Stimulated activated CD8-positive, alpha-beta memory T cell treated with anti-CD3 and anti-CD28 coated beads, Interleukin-4, amount 100 ng/mL, for 1 hour (primary cell): ENCODE measurements around the gene ARHGAP8.
"Not testable (repeated sequence)": the region's sequence is repeated elsewhere in the genome, so short reads cannot be mapped to it uniquely, and the experiment has no call there.

ENCODE experiments used
- DNase-seq, 2 donors: peaks; one replicate each; pipeline ENCODE4 v3.0.0-alpha.2; 2020; ENCODE audit warnings: low read depth in 2 of 2, low spot score in 1 of 2

The ARHGAP8 gene

DNA sequence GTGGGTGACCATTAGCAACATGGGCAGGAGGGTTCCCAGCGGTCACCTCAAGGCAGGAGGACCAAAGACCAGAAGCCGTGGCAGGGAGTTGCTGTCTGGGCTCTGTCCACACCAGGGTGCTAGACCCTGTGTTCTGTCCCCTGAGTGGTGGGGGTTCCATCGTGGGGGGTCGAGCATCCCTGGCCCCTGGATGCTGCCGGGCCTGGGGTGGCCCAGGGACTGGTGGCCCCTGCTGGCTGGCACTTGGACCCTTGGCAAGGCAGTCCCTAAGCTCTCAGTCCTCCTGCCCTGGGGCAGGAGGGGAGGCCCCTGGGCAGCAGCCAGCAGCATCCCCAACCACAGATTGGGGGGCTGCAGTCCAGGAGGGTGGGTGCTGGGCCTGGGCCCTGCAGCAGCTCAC is 13.4 kb upstream of the ARHGAP8 start:
- no peak for DNase-seq

DNA sequence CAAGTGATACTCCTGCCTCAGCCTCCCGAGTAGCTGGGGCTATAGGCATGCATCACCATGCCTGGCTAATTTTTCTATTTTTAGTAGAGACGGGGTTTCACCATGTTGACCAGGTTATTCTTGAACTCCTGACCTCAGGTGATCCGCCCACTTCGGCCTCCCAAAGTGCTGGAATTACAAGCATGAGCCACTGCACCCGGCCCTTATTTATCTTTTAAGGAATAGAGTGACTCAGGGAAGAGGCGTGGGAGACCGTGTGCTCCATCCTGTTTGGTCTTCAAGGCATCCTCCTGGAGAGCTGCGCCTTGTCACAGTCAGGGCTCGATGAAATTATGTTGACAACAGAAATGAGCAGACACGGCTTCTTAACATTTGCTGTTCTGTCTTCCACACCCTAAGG is 12.7 kb upstream of the ARHGAP8 start:
- not testable (repeated sequence) for DNase-seq

DNA sequence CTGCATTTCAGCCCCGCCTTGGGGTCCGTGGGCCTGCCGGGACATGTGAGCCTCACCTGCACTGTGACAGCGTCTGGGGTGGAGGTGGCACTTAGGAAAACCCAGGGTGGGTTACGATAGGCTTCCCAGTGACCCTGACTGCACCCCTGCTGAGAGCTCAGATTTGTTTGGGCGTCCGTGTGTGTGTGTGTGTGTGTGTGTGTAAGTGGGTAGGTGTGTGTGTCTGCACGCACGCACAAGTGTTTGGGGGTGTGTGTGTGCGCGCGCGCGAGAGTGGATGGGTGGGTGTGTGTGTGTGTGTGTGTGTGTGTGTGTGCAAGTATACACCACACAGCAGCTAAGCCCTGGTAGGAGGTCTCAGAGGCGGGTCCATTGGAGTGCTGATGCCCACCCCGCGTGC is 12.1 kb upstream of the ARHGAP8 start:
- DNase-seq, result no peak

DNA sequence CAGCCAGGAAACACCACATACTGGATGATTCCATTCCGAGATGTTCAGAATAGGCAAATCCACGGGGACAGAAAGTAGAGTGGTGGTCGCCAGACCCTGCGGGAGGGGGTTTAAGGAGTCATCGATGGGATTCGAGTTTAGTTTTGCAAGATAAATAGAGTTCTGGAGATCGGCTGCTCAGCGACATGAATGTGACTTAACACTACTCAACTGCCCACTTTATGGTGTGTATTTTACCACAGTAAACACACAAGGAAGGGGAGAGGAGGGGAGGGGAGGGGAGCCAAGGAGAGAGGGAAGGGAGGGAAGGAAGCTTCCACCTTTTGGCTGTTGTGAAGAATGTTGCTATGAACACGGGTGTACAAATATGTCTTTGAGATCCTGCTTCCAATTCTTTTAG is 10.4 kb upstream of the ARHGAP8 start:
- DNase-seq, result no peak

DNA sequence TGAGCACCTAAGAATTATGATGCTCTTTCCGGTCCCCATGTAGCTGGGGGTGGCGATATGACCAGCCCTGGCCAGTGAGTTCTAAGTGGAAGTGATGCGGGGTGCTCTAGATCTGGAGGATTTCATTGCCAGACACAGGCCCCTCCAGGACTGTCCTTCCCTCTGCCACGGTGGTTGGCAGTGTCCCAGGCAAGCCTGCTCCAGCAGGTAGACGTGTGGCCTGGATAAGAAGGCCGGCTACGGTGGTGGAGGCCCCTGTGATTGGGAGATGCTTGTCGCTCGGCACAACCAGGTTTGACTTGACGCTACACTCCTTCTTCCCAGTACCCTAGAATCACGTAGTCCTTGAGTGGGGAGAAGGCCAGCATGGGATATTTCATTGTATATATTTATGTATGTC is 9.1 kb upstream of the ARHGAP8 start:
- no peak for DNase-seq

DNA sequence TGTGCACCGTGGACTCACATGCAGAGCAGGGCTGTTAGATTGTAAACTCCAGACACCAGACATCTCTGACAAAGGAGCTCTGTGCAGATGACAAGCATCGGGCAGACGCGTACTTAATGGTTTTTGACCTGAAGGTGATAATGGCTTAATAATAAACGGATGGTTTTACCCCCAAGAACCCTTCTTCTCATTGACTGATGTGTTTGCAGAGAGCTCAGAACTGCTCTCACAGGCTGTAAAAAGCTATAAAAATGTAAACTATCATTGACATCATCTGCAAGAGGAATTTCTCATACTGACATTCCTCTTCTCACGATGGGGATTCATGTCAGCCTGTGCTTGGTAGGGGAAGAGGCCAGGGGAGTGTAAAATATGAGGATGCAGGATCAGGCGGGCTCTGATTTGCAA is 8.6 kb upstream of the ARHGAP8 start:
- no peak for DNase-seq

DNA sequence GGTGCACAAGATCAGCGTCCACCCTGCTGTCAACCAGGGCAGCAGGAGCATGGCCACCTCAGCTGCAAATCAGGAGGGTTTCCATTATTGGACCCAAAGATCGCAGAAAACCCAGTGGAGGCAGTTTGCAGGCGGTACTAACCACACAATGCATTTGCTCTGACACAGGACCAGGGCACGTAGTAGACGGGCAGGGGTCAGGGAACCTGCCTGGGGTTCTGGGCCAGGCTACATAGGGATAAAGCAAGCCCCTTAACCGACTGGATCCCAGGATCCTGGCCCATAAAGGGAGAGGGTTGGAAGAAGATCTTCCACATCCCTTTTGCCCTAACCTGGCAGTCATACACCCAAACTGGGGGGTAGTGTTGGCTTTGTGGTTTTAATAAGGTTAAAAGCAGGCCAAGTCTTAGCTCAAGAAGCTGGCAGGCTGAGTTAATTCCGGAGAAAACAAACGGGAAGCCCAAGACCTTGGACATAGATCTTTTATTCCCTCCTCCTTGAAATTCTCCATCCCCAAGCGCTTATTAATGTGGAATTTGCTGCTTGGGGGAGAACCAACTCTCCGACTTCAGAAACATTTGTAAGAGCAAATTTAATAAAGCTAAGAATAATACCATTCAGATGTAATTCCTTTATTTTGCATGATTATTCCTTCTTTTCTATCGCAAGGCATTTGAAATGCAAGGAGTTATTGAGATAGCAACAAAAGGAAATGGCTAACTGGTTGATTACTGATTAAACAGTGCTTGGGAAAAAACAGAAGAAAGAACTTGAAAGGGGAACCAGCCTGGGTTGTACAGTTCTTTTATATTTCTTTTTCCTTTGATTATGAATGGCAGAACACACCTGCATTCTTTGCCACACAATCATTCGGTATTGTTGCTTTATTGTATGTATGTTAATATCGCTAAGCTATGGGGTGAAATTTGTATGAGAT is 6.3 kb upstream of the ARHGAP8 start:
- no peak for DNase-seq

DNA sequence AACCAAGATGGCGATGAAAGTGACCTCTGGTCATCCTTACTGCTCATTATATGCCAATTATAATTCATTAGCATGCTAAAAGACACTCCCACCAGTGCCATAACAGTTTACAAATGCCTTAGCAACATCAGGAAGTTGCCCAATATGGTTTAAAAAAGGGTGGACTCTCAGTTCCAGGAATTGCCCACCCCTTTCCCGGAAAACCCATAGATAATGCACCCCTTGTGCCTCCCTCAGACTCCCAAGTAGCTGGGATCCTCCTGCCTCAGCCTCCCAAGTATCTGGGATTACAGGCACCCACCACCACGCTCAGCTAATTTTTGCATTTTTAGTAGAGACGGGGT is 4.6 kb upstream of the ARHGAP8 start:
- not testable (repeated sequence) for DNase-seq

DNA sequence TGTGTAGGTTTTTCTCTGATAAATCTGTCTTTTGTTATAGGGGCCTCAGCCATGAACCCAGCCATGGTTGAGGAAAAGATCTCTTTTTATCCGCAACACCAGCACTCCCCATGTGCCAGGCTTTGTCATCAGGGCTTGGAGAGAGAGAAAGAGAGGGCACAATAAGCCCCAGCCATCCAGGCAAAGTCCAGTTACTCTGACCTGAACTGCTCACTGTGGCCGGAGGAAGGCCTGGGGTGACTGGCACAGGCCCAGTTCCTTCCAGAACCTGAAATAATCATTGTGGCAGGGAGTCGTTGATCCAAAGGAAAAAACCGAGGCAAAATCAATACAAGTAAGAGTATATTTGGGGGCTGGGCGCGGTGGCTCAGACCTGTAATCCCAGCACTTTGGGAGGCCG is 3.9 kb upstream of the ARHGAP8 start:
- DNase-seq, result no peak

DNA sequence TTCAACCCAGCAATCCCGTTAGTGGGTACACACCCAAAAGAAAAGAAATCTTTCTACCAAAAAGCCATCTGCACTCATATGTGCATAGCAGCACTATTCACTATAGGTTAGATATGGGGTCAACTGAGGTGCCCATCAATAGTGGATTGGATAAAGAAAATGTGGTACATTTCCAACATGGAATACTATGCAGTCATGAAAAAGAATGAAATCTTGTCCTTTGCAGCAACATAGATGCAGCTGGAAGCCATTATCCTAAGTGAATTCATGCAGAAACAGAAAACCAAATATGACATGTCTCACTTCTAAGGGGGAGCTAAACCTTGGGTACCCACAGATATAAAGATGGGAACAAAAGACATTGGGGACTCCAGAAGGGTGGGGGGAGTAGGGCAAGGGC is 1.9 kb upstream of the ARHGAP8 start:
- DNase-seq, result no peak

DNA sequence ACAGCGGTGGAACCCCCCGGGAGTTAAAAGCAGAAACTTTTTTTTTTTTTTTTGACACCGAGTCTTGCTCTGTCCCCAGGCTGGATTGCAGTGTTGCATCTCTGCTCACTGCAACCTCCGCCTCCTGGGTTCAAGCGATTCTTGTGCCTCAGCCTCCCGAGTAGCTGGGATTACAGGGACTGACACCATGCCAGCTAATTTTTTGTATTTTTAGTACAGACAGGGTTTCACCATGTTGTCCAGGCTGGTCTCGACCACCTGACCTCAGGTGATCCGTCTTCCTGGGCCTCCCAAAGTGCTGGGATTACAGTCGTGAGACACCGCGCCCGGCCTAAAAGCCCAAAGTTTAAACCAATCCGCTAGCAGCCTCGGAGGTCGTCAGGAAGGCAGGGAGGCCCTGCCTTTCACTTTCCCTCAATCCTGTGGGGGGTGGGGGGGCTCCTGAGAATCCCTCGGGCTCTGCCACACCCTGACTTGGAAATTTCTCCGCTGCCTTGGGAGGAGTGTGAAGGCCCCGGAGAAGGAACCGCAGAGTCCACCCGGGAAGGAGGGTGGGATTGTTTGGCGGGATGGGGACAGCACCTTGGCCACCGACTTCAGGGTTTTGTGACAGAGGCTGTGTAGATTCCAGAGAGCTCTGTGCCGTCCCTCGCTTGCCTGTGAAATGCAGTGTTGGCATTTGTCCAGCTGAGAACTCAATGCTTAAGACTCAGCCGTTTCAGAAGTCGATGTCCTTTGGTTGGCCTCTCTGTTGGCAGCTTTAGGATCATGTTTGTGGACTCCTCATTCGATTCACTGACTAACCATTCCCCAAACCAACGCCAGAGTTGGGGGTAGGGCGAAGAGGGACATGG is 1.0 kb downstream of the ARHGAP8 start:
- DNase-seq, result no peak

DNA sequence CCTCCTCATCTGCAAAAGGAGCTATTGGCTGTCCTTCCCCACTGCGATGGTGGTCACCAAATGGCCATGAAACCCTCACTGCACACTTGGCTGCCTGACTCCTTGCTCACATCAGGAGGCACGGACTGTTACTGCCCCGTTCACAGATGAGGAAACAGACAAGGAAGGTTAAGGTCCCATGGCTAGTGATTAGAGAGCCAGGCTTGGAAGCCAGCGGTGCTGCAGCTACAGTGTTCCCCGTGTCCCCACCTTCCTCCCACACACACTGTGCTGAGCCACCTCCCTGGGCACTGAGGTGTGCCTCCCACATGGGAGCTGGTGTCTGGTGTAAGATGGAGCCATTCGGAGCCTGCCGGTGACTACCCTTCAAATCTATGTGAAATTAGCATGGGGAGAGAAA is 2.6 kb downstream of the ARHGAP8 start:
- no peak for DNase-seq

DNA sequence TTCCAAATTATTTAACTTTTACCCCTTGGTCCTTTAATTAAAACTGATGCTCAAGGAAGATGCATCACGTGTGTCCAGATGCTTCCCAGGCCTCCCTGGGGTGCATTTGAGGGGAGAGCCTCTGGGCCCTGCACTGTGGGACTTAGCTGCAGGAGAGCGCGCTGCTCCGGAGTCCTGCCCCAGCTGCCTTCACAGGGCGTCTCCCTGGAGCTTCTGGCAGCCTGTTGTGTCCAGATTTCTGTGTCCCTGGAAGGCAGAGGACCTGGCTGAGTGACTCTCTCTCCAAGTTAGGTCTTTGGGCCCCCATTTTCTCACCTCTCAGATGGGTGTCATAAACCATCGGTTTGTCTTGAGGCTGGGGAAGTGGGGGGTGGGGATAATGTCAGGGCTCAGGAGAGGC is 3.0 kb downstream of the ARHGAP8 start:
- no peak for DNase-seq

DNA sequence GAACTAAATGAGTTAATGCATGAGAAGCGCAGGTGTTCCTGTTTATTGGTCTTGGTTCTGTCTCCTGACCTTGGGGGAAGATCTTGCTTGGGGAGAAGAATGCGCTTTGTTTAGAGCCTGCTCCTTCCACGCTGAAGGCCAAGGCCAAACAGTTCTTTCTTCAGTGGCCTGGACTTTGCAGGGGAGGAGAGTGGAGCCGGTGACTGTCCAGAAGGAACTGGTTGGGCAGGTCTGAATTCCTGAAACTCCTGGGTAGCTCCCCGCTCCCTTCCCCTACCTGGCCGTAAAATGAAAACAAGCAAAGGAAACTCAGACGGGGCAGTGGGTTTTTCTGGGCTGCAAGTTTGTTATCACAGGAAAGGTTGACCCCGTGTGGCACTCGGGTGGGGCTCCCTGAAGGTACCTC is 3.6 kb downstream of the ARHGAP8 start:
- no peak for DNase-seq

DNA sequence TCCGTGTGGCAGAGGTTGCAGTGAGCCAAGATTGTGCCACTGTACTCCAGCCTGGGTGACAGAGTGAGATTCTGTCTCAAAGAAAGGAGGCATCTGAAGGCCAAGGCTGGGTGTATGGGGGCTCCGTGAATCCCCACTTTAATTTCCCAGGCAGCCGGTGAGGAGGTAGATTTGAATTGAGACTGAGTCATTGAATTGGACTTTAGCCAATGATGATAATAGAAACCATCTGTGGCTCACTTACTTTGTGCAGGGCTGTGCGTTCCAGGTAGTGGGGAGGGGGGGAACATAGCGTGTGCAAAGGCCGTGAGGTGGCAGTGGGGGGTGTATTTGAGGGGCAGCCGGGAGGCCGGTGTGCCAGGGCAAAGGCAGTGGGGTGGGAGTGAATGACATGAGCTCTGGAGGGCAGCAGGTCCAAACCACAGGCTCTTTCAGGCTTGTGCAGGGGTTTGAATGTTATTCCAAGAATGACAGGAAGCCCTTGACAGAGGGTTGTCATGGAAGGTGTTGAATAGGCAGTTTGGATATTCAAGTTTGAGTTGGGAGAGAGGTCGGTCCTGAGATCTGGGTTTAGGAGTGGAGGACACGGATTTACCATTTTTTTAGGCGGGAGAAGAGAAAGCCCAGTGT is 6.1 kb downstream of the ARHGAP8 start:
- no peak for DNase-seq

DNA sequence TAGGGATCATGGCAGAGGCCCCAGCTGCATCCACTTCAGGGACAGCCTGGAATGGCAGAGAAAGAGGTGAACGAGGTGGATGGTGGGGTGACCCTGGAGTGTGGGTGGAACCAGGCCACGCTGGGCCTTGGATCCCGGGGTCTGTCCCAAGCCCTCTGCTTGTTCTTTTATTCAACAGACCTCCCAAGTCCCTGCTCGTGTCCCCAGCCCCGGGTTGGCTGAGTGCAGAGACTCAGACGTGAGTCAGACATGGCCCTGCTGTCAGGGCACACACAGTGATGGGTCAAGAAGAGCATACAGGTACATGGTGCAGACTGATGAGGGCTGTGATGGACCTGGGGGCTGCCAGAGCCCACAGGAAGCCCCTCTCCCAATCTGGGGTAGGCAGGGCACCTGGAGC is 6.6 kb downstream of the ARHGAP8 start:
- no peak for DNase-seq

DNA sequence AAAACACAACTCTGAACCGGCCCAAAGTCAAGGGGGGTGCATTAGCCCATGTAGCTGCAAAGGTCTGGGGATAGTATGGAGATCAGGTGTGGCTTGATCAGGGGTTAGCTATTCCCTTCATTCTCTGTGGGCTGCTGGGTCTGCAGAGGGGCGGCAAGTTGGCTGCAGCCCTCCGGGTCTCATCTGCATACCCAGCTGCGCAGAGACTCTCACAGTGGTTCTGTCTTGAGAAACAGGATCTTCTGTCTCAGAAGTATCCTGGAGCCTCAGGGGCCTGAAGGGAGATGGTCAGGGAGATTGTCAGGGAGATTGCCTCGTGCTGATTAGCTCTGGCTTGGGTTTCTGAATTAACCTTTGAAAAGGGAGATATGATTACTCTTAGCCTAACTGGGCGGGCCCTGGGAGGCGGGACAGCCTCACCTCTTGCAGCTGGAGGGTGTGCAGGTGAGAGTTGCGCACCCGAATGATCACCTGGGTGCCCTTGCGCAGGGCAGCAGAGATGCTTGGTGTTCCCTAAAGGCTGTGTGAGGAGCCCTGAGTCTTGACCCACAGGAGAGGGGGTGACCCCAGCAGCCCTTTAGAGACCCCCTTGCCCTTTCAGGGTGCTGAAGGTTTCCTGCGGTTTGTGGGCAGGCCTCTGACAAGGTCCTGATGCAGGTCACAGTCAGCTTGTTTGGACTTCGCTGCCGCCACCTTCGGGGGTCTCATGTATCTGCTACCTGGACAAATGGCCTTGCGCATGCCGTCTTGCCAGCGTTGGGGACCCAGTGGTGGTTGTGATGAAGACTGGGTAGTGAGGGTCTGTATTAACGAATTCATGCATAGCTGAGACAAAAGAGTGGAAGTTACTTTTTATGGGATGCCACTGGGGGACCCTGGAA is 7.3 kb downstream of the ARHGAP8 start:
- DNase-seq, result no peak

DNA sequence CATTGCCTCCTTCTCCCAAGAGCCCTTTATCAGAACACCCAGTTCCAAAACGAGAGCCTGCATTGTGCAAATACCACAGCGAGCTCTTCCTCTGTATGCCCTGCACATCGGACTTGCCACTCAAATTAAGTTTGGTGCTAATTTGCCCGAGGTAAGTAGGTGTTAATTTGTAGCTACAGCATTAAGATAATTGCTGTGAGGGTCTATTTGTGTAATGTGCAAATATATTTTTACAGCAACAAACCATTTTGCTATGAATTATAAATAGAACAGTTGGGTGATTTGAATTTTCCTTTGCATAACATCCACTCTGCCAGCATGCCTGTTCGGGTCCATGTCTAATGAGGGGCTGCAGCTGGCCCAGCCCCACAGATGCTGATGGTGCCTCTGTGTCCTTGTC is 8.1 kb downstream of the ARHGAP8 start:
- no peak for DNase-seq

DNA sequence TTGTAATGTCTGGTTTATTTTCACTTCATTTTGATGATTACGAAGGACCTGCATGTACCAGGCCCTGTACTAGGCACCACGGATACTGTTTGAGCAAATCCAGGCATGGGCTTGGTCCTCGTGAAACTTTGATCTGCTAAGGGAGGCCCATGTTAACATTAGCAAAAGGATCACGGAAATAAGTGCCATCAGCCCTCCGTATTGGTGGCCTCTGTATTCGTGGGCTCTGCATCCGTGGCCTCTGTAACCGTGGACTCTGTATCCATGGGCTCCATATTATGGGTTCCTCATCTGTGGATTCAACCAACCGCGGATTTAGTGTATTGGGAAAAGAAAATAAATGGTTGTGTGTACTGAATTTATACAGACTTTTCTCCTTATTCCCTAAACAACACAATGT is 8.7 kb downstream of the ARHGAP8 start:
- no peak for DNase-seq

DNA sequence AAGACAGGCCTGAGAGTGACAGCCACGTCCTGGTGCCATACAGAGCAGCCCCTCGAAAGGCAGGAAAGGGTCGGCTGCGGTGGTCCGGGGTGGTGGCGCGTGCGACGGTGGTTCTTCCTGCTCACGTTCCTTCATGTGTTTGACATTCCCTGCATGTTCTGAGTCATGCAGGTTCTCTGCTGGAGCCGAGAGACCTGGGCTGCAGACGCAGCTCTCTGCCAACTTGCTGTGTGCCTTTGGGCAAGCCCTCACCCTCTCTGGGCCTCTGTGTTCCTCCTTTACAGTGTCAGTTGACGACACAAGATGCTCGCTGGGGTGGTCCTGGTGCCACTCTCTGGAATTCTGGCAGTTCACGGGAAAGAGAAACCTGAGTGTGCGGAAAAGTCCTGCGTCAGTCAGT is 12.0 kb downstream of the ARHGAP8 start:
- DNase-seq, result no peak

DNA sequence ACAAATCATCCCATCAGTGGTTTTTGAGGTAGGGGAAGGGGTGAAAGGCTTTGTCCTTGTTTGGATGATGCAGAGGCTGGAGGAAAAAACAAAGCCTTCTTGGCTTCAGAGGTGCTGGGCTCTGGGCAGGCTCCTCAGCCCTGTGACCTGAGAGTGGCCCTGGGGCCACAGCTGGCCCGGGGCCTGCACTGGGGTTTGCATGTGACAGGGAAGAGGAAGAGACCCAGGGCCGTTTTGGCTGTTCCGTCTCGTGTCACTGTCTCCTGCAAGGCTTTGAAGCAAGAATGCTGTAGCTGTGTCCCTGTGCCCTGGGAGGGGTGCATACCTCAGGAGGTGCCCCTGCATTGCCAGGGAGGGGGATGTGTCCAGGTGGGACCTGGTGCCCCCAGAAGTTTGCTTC is 12.6 kb downstream of the ARHGAP8 start:
- DNase-seq, result no peak
